Measurements from ENCODE around the gene PRUNE1.

PRUNE1 gene

DNA sequence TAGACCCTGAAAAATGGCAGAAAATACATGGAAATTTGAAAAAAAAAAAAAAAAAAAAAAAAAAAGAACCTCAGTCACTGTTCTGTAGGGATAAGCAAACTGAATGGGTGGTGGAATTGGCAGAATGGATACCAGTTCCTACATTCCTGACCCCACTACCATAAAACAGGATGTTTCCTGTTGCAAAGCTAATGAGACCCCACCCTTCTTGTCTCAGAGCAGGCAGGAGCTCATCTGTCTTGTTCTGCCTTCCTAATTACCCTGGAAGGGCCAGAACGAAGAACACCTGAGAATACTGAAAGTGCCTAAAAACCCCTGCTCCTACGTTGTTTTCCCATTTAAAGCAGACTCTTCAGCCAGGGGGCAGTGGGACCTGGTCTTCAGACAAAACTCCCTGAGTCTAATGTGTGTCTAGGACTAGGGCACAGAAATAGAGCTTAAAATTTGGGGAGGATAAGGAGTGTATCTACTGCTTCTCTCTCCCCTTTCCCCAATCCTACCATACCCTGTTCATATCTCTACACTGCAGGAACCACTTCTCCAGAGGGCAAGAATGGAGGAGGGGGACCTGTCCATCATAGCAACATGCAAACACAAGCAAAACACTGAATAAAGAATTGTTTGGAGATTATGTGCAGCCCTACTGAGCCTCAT is 43.2 kb downstream of the PRUNE1 start:
- no peak overlapping the region for H3K23ac ChIP-seq (ENCODE audit: low read length)
- no peak overlapping the region for H2BK15ac ChIP-seq (replicated peaks; ENCODE audit: low read depth)
- no peak overlapping the region for H2BK120ac ChIP-seq (ENCODE audit: low read depth, low read length)
- no peak overlapping the region for H4K8ac ChIP-seq (ENCODE audit: low read depth, low read length)
- H3K27me3 ChIP-seq (ENCODE audit: insufficient read depth, low read length, poor library complexity) = no peaks in the 10 kb centered on the region
- H3K79me1 ChIP-seq (ENCODE audit: low read length) = peaks cover 12% of the 10 kb centered on the region
- peaks cover 2% of the 10 kb centered on the region for H3K4me1 ChIP-seq (ENCODE audit: control insufficient read depth, low read depth, low read length)
- H3K79me2 ChIP-seq (ENCODE audit: control insufficient read depth, insufficient read depth, low read length) = peaks cover 10% of the 10 kb centered on the region
- no peak overlapping the region for H3K9ac ChIP-seq (ENCODE audit: low read length)
- H3K56ac ChIP-seq (ENCODE audit: low read length) = no peak overlapping the region
- no peak overlapping the region for H3K27ac ChIP-seq (ENCODE audit: low read depth, low read length)
- H3K4me2 ChIP-seq (ENCODE audit: low read length) = no peak overlapping the region
- H4K5ac ChIP-seq (ENCODE audit: low read length) = no peak overlapping the region
- no peak overlapping the region for H2AK5ac ChIP-seq (ENCODE audit: low read length)
- H2BK5ac ChIP-seq (ENCODE audit: low read length) = no peak overlapping the region
- DNase-seq = no peak
- no CpG with 5 or more reads among the region's 2 CpGs for WGBS (ENCODE audit: extremely low coverage, insufficient coverage, low lambda C conversion rate)
- H3K4ac ChIP-seq (ENCODE audit: low read depth, low read length) = no peak overlapping the region
- no peak overlapping the region for H3K4me3 ChIP-seq (ENCODE audit: low read length)
- peaks cover 17% of the 10 kb centered on the region for H3K36me3 ChIP-seq (ENCODE audit: control insufficient read depth, insufficient read depth, low read length)
- H3K18ac ChIP-seq (ENCODE audit: low read length) = no peak overlapping the region

DNA sequence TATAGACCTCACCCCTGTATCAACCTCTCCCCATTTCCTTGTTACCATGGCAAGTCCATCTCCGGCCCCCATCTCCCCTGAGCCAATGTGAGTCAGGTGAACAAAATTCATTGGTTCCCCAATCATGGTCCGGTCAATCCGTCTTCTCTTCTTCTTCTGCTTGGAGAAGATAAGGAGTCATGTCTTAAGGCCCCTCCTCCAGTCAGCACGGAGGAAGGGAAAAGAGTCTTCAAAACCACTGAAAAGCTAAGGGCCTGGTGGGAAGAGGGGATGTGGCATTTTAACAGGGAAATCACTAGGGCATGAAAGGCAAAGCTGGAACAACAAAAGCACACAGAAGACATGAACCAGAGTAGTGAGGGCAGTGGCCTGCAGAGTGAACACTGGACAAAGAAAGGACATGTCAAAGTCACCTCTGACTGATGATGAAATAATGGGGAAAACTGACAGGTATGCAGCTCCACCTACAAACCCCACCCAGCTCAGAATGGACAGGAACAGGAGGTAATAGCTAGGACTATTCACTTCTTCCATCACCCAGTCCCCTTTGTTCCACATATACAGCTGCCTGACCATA is 46.8 kb downstream of the PRUNE1 start:
- Histone ChIP-seq H3K36me3 (ENCODE audit: control insufficient read depth, insufficient read depth, low read length) (peaks cover 21% of the 10 kb centered on the region), H4K5ac (ENCODE audit: low read length) (no peak overlapping the region), H3K56ac (ENCODE audit: low read length) (no peak overlapping the region), H3K18ac (ENCODE audit: low read length) (no peak overlapping the region), H3K79me1 (ENCODE audit: low read length) (peaks cover 20% of the 10 kb centered on the region), H2BK5ac (ENCODE audit: low read length) (no peak overlapping the region), H3K4ac (ENCODE audit: low read depth, low read length) (no peak overlapping the region), H2BK120ac (ENCODE audit: low read depth, low read length) (no peak overlapping the region), H3K4me3 (ENCODE audit: low read length) (no peak overlapping the region), H2AK5ac (ENCODE audit: low read length) (no peak overlapping the region), H3K27me3 (ENCODE audit: insufficient read depth, low read length, poor library complexity) (no peaks in the 10 kb centered on the region), H2BK15ac (replicated peaks; ENCODE audit: low read depth) (no peak overlapping the region), H3K4me2 (ENCODE audit: low read length) (no peak overlapping the region), H3K4me1 (ENCODE audit: control insufficient read depth, low read depth, low read length) (peaks cover 7% of the 10 kb centered on the region), H3K23ac (ENCODE audit: low read length) (no peak overlapping the region), H3K9ac (ENCODE audit: low read length) (no peak overlapping the region), H4K8ac (ENCODE audit: low read depth, low read length) (no peak overlapping the region), H3K79me2 (ENCODE audit: control insufficient read depth, insufficient read depth, low read length) (peaks cover 38% of the 10 kb centered on the region), H3K27ac (ENCODE audit: low read depth, low read length) (no peak overlapping the region)
- DNase-seq = no peak
- no CpG with 5 or more reads among the region's 4 CpGs for WGBS (ENCODE audit: extremely low coverage, insufficient coverage, low lambda C conversion rate)

DNA sequence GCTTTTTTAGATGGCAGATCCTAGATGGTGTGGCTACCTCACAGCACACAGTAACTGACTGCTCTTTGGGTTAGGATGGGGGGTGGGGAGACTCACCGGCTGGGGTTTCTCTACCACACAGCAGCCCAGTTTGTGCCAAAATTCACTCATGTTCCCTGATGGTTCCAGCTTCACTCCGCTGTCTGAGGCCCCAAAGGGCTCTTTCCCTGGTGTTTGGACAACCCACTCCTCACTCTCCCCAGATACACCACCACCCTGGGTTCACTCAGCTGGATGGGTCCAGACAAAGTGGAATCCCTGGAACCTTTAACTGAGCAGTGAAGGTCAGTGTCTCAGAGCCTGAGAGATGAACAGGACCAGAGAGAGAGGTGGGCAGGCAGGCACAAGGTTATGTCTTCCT is 47.3 kb downstream of the PRUNE1 start:
- H3K27ac ChIP-seq (ENCODE audit: low read depth, low read length) = no peak overlapping the region
- no peak overlapping the region for H2BK15ac ChIP-seq (replicated peaks; ENCODE audit: low read depth)
- H3K4me3 ChIP-seq (ENCODE audit: low read length) = no peak overlapping the region
- H3K56ac ChIP-seq (ENCODE audit: low read length) = no peak overlapping the region
- WGBS (ENCODE audit: extremely low coverage, insufficient coverage, low lambda C conversion rate) = no CpG with 5 or more reads among the region's 2 CpGs
- no peak overlapping the region for H2BK5ac ChIP-seq (ENCODE audit: low read length)
- H3K23ac ChIP-seq (ENCODE audit: low read length) = no peak overlapping the region
- H2AK5ac ChIP-seq (ENCODE audit: low read length) = no peak overlapping the region
- peaks cover 20% of the 10 kb centered on the region for H3K79me1 ChIP-seq (ENCODE audit: low read length)
- H3K36me3 ChIP-seq (ENCODE audit: control insufficient read depth, insufficient read depth, low read length) = peaks cover 21% of the 10 kb centered on the region
- no peak overlapping the region for H4K8ac ChIP-seq (ENCODE audit: low read depth, low read length)
- no peak overlapping the region for H4K5ac ChIP-seq (ENCODE audit: low read length)
- DNase-seq = no peak
- no peak overlapping the region for H2BK120ac ChIP-seq (ENCODE audit: low read depth, low read length)
- H3K9ac ChIP-seq (ENCODE audit: low read length) = no peak overlapping the region
- H3K18ac ChIP-seq (ENCODE audit: low read length) = no peak overlapping the region
- H3K4me2 ChIP-seq (ENCODE audit: low read length) = no peak overlapping the region
- no peaks in the 10 kb centered on the region for H3K27me3 ChIP-seq (ENCODE audit: insufficient read depth, low read length, poor library complexity)
- H3K4me1 ChIP-seq (ENCODE audit: control insufficient read depth, low read depth, low read length) = peaks cover 7% of the 10 kb centered on the region
- no peak overlapping the region for H3K4ac ChIP-seq (ENCODE audit: low read depth, low read length)
- peaks cover 38% of the 10 kb centered on the region for H3K79me2 ChIP-seq (ENCODE audit: control insufficient read depth, insufficient read depth, low read length)

- Histone ChIP-seq H3K4me1 (ENCODE audit: control insufficient read depth, low read depth, low read length) (peaks cover 7% of the 10 kb centered on the region), H3K18ac (ENCODE audit: low read length) (no peak overlapping the region), H3K4me2 (ENCODE audit: low read length) (peak overlapping the region; percentile 4), H2AK5ac (ENCODE audit: low read length) (no peak overlapping the region), H3K27ac (ENCODE audit: low read depth, low read length) (no peak overlapping the region), H3K56ac (ENCODE audit: low read length) (peak overlapping the region; percentile 59), H3K79me1 (ENCODE audit: low read length) (peaks cover 20% of the 10 kb centered on the region), H3K9ac (ENCODE audit: low read length) (peak overlapping the region; percentile 53), H2BK15ac (replicated peaks; ENCODE audit: low read depth) (no peak overlapping the region), H2BK5ac (ENCODE audit: low read length) (no peak overlapping the region), H4K8ac (ENCODE audit: low read depth, low read length) (no peak overlapping the region), H2BK120ac (ENCODE audit: low read depth, low read length) (no peak overlapping the region), H3K36me3 (ENCODE audit: control insufficient read depth, insufficient read depth, low read length) (peaks cover 21% of the 10 kb centered on the region), H3K4ac (ENCODE audit: low read depth, low read length) (no peak overlapping the region), H3K4me3 (ENCODE audit: low read length) (no peak overlapping the region), H3K27me3 (ENCODE audit: insufficient read depth, low read length, poor library complexity) (no peaks in the 10 kb centered on the region), H3K79me2 (ENCODE audit: control insufficient read depth, insufficient read depth, low read length) (peaks cover 42% of the 10 kb centered on the region), H3K23ac (ENCODE audit: low read length) (no peak overlapping the region), H4K5ac (ENCODE audit: low read length) (no peak overlapping the region)
- DNase-seq = no peak
- no CpG with 5 or more reads among the region's 2 CpGs for WGBS (ENCODE audit: extremely low coverage, insufficient coverage, low lambda C conversion rate)
Measured at GRCh38 chr1:151056149-151056548, 47.9 kb downstream of the PRUNE1 start.

DNA sequence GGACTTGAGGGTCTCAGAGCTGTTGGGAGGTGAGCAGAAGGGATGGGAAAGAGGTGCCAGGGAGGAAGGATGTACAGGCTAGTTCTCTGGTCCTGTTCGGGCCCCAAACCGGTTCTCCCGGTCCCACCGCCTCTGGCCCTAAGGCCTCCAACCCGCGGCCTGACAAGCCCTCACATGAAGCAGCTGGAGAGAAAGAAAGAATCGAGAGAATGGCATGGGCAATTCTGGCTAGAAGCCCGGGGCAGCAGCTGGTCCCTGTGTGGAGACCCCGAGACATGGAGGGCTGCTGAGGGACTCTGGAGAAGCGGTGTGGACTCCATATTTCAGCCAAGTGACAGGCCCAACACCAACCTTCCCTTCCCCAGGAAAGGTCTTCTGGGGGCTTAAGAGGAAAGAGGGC is 50.4 kb downstream of the PRUNE1 start:
- Histone ChIP-seq H2BK15ac (replicated peaks; ENCODE audit: low read depth) (no peak overlapping the region), H3K56ac (ENCODE audit: low read length) (peak overlapping the region; percentile 96), H3K23ac (ENCODE audit: low read length) (no peak overlapping the region), H3K27ac (ENCODE audit: low read depth, low read length) (peak overlapping the region; percentile 81), H2BK120ac (ENCODE audit: low read depth, low read length) (peak overlapping the region; percentile 5), H4K8ac (ENCODE audit: low read depth, low read length) (no peak overlapping the region), H2BK5ac (ENCODE audit: low read length) (peak overlapping the region; percentile 66), H3K79me1 (ENCODE audit: low read length) (peaks cover 20% of the 10 kb centered on the region), H3K4me3 (ENCODE audit: low read length) (peak overlapping the region; percentile 91), H3K79me2 (ENCODE audit: control insufficient read depth, insufficient read depth, low read length) (peaks cover 62% of the 10 kb centered on the region), H3K4me2 (ENCODE audit: low read length) (peak overlapping the region; percentile 90), H3K27me3 (ENCODE audit: insufficient read depth, low read length, poor library complexity) (no peaks in the 10 kb centered on the region), H3K9ac (ENCODE audit: low read length) (peak overlapping the region; percentile 89), H3K18ac (ENCODE audit: low read length) (peak overlapping the region; percentile 72), H4K5ac (ENCODE audit: low read length) (no peak overlapping the region), H2AK5ac (ENCODE audit: low read length) (peak overlapping the region; percentile 81), H3K4ac (ENCODE audit: low read depth, low read length) (peak overlapping the region; percentile 45), H3K36me3 (ENCODE audit: control insufficient read depth, insufficient read depth, low read length) (peaks cover 12% of the 10 kb centered on the region), H3K4me1 (ENCODE audit: control insufficient read depth, low read depth, low read length) (peaks cover 7% of the 10 kb centered on the region)
- no CpG with 5 or more reads among the region's 10 CpGs for WGBS (ENCODE audit: extremely low coverage, insufficient coverage, low lambda C conversion rate)
- peak; percentile 76 for DNase-seq
